Common myeloid progenitor, CD34-positive (primary cell): Measurements from ENCODE around the gene BLOC1S3.

Source experiments
- CTCF ChIA-PET: fragments of 350-600 bp; sonication (Branson Sonifier 250); formaldehyde crosslinking; loops from one replicate; lab custom pipeline; 2021; ENCODE audit warnings: antibody characterized with exemption; lab: Charles Lee
- POLR2A ChIA-PET: fragments of 350-600 bp; sonication (Branson Sonifier 250); formaldehyde crosslinking; loops from one replicate; lab custom pipeline; 2021; ENCODE audit warnings: antibody characterized with exemption; lab: Charles Lee
- DNase-seq, 3 donors: peaks; one replicate each; pipeline versions ENCODE4 v3.0.0 to v3.0.0-alpha.2; 2013
- H3K27ac ChIP-seq, 2 experiments: 1 replicate in 1 of 2; 2 replicates in 1 of 2; pipeline ENCODE4 v1.7.0; 2013; ENCODE audit warnings: inconsistent platforms in 2 of 2, low read length in 2 of 2, mild to moderate bottlenecking in 2 of 2, low read depth in 1 of 2, moderate library complexity in 1 of 2; ENCODE audit not compliant: severe bottlenecking in 2 of 2, insufficient read depth in 1 of 2, poor library complexity in 1 of 2
- H3K27me3 ChIP-seq, 5 experiments: replicated peaks in 2 of 5; 1 replicate in 3 of 5; 2 replicates in 2 of 5; pipeline versions ENCODE4 v1.6.1 to v1.7.0; 2013; ENCODE audit warnings: low read length in 4 of 5, mild to moderate bottlenecking in 2 of 5, moderate library complexity in 2 of 5, inconsistent platforms in 1 of 5; ENCODE audit not compliant: insufficient read depth in 5 of 5, control insufficient read depth in 4 of 5
- H3K36me3 ChIP-seq, 4 experiments: 1 replicate in 2 of 4; 2 replicates in 2 of 4; pipeline versions ENCODE4 v1.6.1 to v1.7.0; 2013; ENCODE audit warnings: low read length in 3 of 4, control low read depth in 1 of 4, mild to moderate bottlenecking in 1 of 4; ENCODE audit not compliant: control insufficient read depth in 4 of 4, insufficient read depth in 4 of 4
- H3K4me1 ChIP-seq, 4 experiments: 1 replicate in 3 of 4; 2 replicates in 1 of 4; pipeline versions ENCODE4 v1.6.1 to v1.7.1; 2013; ENCODE audit warnings: low read length in 3 of 4, mild to moderate bottlenecking in 3 of 4, control low read depth in 1 of 4, inconsistent platforms in 1 of 4, moderate library complexity in 1 of 4; ENCODE audit not compliant: control insufficient read depth in 4 of 4, insufficient read depth in 4 of 4; ENCODE audit errors: control extremely low read depth in 1 of 4
- H3K4me3 ChIP-seq, 7 experiments: 1 replicate in 4 of 7; 2 replicates in 3 of 7; pipeline versions ENCODE4 v1.5.1 to v1.7.0; 2013; ENCODE audit warnings: mild to moderate bottlenecking in 7 of 7, low read length in 6 of 7, moderate library complexity in 6 of 7, inconsistent platforms in 2 of 7, low read depth in 2 of 7, control low read depth in 1 of 7; ENCODE audit not compliant: insufficient read depth in 4 of 7, control insufficient read depth in 1 of 7; ENCODE audit errors: extremely low read depth in 1 of 7
- H3K9me3 ChIP-seq, 5 experiments: 1 replicate in 4 of 5; 2 replicates in 1 of 5; pipeline versions ENCODE4 v1.6.1 to v1.7.1; 2013; ENCODE audit warnings: low read length in 4 of 5, mild to moderate bottlenecking in 2 of 5, inconsistent platforms in 1 of 5, low read depth in 1 of 5, moderate library complexity in 1 of 5; ENCODE audit not compliant: control insufficient read depth in 4 of 5, insufficient read depth in 2 of 5; ENCODE audit errors: control extremely low read depth in 1 of 5
- WGBS: methylation state at CpG from one replicate; pipeline ENCODE4 v1.1.5; 2013; ENCODE audit not compliant: insufficient coverage; 5-methylcytosine and 5-hydroxymethylcytosine counted together

The BLOC1S3 gene

DNA sequence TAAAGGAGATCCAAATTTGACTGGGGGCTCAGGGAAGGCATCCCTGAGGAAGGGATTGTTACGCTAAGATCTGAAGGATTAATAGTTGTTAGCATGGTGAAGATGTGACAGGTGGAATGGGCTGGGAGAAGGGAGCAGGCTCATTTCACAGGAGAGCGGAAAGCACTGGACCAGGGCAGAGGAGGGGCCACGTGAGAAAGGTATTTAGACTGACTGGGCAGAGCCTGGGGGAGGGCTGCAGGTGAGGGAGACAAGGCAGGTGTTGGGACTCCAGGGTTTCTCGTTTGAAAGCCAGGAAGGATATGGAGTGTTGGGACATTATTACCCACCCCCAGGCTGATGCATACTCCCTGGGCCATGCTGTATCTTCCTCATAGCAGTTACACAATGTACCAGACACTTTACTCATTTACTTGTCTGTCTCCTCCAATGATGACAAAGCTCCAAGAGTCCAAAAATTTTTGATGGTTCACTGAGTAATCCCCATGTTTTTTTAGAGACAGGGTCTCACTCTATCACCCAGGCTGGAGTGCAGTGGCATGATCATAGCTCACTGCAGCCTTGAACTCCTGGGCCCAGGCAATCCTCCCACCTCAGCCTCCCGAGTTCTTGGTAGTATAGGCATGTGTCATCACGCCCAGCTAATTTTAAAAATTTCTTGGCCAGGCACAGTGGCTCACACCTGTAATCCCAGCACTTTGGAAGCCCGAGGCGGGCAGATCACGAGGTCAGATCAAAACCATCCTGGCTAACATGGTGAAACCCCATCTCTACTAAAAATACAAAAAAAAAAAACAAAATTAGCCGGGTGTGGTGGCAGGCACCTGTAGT lies 2.9 kb upstream of the BLOC1S3 start:
- Histone ChIP-seq H3K36me3 (peaks cover 0 to 3% (median 0%) of the 10 kb centered on the region in 4 experiments), H3K27me3 (no peaks in the 10 kb centered on the region), H3K9me3 (no peaks in the 10 kb centered on the region), H3K27ac (no peak overlapping the region), H3K4me1 (peaks cover 3 to 62% (median 56%) of the 10 kb centered on the region in 4 experiments), H3K4me3 (no peak overlapping the region)
- no peak for DNase-seq
- ChIA-PET CTCF (interaction anchor here (0.6 to 1.2 kb wide), 2 partner anchors 24 to 105 kb away, joined by 3 to 4 read pairs; no protein-coding TSS in a partner anchor), POLR2A (interaction anchor here (0.8 kb wide), 1 partner anchor 14 kb away, joined by 3 read pairs; no protein-coding TSS in a partner anchor)
- WGBS: 97% methylated on average over 3 of the region's 10 CpGs

DNA sequence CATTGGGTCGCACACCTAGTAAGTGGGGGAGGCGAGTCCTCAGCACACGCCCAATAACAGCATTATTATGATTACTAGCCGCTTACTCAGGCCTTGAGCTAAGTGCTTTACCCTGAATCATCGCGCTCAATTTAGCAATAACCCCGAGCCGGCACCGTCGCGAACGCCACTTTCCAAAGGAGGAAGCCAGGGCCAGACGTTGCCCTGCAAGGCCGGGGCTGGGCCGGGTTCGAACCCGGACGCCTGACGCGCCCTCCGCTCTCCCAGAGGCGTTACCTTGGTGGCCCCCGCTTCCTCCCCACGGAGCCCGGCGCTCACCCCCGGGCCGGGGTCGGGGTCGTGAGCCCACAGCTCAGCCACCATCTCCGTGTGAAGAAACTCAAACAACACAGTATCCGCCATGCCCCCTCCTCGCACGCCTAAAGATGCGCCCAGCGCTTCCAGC lies 745 bp upstream of the BLOC1S3 start, which contains the start of gene TRAPPC6A:
Gene TRAPPC6A, minus strand, starts transcription at position 421 of the 445 bp plus-strand sequence. Its CDS starts 19 bp downstream, at position 402.
- Histone ChIP-seq H3K4me3 (peak within 1 kb of the TSS; percentile 79 to 98 (median 96)), H3K9me3 (no peaks in the 10 kb centered on the region), H3K27ac (peak within 1 kb of the TSS; percentile 78 to 92), H3K36me3 (peaks cover 0 to 8% (median 4%) of the 10 kb centered on the region in 4 experiments), H3K27me3 (no peaks in the 10 kb centered on the region), H3K4me1 (peaks cover 0 to 47% (median 36%) of the 10 kb centered on the region in 4 experiments)
- ChIA-PET POLR2A (interaction anchor here (0.6 to 1.4 kb wide), 6 partner anchors 8 to 199 kb away, joined by 3 to 9 read pairs (median 4); no protein-coding TSS in a partner anchor), CTCF (interaction anchor here (1.2 to 2.0 kb wide), 7 partner anchors 11 to 91 kb away, joined by 3 to 9 read pairs (median 5); partner anchors contain the start of gene NKPD1)
- peak in 2 of 3 donors; percentile 61 to 81 for DNase-seq
- WGBS: under 1% methylated on average over 30 of the region's 36 CpGs

DNA sequence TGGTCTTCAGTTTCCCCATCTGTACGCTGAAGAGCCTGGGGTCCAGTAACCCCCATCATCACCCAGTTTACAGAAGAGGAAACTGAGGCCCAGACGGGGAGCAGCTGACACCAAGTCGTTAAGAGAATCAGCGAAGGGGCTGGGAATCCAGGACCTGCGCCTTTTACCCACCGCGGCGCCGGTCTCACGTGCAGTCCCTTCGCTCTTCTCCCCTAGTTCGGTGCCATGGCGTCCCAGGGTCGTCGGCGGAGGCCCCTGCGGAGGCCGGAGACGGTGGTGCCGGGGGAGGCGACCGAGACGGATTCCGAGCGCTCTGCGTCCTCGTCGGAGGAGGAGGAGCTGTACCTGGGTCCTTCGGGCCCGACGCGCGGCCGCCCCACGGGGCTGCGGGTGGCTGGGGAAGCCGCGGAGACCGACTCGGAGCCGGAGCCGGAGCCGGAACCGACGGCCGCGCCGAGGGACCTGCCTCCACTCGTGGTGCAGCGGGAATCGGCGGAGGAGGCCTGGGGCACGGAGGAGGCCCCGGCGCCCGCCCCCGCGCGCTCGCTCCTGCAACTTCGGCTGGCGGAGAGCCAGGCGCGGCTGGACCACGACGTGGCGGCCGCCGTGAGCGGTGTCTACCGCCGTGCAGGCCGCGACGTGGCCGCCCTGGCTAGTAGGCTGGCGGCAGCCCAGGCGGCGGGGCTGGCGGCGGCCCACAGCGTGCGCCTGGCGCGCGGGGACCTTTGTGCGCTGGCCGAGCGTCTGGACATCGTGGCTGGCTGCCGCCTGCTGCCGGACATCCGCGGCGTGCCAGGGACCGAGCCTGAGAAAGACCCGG lies 698 bp downstream of the BLOC1S3 start:
- Histone ChIP-seq H3K27ac (peak overlapping the region; percentile 54 to 87), H3K4me1 (peaks cover 0 to 37% (median 25%) of the 10 kb centered on the region in 4 experiments), H3K27me3 (no peaks in the 10 kb centered on the region), H3K9me3 (no peaks in the 10 kb centered on the region), H3K36me3 (peaks cover 0 to 8% (median 4%) of the 10 kb centered on the region in 4 experiments), H3K4me3 (peak overlapping the region; percentile 79 to 98 (median 96))
- POLR2A ChIA-PET: interaction anchor here (0.9 kb wide), 1 partner anchor 27 kb away, joined by 3 read pairs; no protein-coding TSS in a partner anchor
- 7% methylated on average over 76 of the region's 97 CpGs for WGBS
- CTCF ChIA-PET: interaction anchor here (0.6 to 2.0 kb wide), 7 partner anchors 9 to 238 kb away, joined by 3 to 9 read pairs (median 3); no protein-coding TSS in a partner anchor
- DNase-seq: peak in 2 of 3 donors; percentile 57 to 61

DNA sequence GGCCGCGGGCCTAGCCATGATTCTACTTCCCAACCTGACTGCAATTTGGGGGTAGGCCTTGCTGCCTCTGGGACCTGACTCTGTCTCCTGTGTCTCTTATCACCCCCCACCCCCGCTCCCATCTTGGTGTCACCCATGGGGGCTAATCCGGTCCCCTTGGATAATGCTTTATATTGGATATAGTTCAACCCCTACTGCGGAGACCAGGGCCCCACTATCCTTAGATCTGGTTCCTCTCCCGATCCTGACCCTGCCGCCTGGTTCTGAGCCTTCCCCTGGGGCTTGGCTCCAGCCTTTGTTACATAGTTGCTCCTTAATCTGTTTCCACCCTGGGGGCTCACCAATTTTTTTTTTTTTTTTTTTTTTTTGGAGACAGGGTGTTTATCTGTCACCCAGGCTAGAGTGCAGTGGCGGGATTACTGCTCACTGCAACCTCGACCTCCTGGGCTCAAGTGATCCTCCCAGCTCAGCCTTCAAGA lies 1.3 kb downstream of the BLOC1S3 start:
- no peaks in the 10 kb centered on the region for H3K27me3 ChIP-seq
- no peaks in the 10 kb centered on the region for H3K9me3 ChIP-seq
- no peak for DNase-seq
- peak overlapping the region; percentile 79 to 98 (median 96) for H3K4me3 ChIP-seq
- H3K36me3 ChIP-seq: peaks cover 0 to 8% (median 4%) of the 10 kb centered on the region in 4 experiments
- POLR2A ChIA-PET: no interaction called here
- H3K27ac ChIP-seq: peak overlapping the region in 1 of 2 experiments; percentile 87
- CTCF ChIA-PET: interaction anchor here (0.6 to 1.0 kb wide), 2 partner anchors 32 to 237 kb away, joined by 3 read pairs; no protein-coding TSS in a partner anchor
- H3K4me1 ChIP-seq: peaks cover 0 to 38% (median 26%) of the 10 kb centered on the region in 4 experiments
- WGBS: 58% methylated on average over 5 of the region's 9 CpGs

DNA sequence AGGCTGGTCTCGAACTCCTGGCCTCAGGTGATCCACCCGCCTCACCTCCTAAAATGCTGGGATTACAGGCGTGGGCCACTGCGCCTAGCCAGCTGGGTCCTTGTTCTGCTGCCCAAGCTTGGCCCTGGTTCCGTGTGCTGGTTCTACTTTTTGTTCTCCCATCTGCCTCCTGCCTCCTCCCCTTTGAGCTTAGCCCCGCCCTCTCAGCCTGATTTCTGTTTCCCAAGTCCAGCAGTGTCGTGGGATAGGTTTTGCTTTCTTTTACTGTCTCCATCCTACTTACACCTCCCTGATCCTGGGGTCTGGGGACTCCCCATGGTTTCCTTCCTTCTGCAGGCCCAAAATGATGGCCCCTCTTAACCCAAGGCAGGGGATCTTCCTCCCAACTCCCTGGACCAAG lies 2.4 kb downstream of the BLOC1S3 start:
- H3K27me3 ChIP-seq: no peaks in the 10 kb centered on the region
- H3K9me3 ChIP-seq: no peaks in the 10 kb centered on the region
- peaks cover 0 to 8% (median 4%) of the 10 kb centered on the region in 4 experiments for H3K36me3 ChIP-seq
- peaks cover 0 to 42% (median 29%) of the 10 kb centered on the region in 4 experiments for H3K4me1 ChIP-seq
- POLR2A ChIA-PET: no interaction called here
- no peak overlapping the region for H3K4me3 ChIP-seq
- CTCF ChIA-PET: interaction anchor here (0.9 to 1.0 kb wide), 2 partner anchors 33 to 95 kb away, joined by 3 read pairs; no protein-coding TSS in a partner anchor
- no peak overlapping the region for H3K27ac ChIP-seq
- no peak for DNase-seq
- WGBS: 98% methylated on average over 7 of the region's 7 CpGs

DNA sequence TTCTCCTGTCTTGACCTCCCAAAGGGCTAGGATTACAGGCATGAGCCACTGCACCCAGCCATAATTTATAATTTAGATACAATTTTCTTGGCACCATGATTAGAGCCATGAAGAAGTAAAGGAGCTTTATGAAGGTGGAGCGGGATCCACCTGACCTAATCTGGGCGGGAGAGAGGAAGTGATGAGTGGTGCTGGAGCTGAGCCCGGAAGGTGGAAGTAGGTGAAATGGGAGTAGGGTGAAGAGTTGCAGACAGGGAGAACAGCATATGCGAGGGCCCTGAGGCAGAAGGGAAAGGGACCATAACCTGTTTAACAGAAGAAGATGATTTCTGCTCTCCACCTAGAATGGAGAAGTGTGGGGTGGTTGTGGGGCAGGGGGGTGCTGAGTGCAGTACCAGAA lies 4.2 kb downstream of the BLOC1S3 start:
- CTCF ChIA-PET: interaction anchor here (0.9 to 2.3 kb wide), 10 partner anchors 9 to 219 kb away, joined by 3 to 9 read pairs (median 4); no protein-coding TSS in a partner anchor
- H3K4me3 ChIP-seq: no peak overlapping the region
- no peak overlapping the region for H3K27ac ChIP-seq
- peaks cover 0 to 34% (median 23%) of the 10 kb centered on the region in 4 experiments for H3K4me1 ChIP-seq
- POLR2A ChIA-PET: no interaction called here
- no peaks in the 10 kb centered on the region for H3K9me3 ChIP-seq
- peaks cover 0 to 8% (median 4%) of the 10 kb centered on the region in 4 experiments for H3K36me3 ChIP-seq
- WGBS: 84% methylated on average over 4 of the region's 4 CpGs
- no peak for DNase-seq
- no peaks in the 10 kb centered on the region for H3K27me3 ChIP-seq
